CD4-positive, alpha-beta T cell treated with Interleukin-10 for 1 hour (primary cell): ENCODE measurements around the gene MYD88.
"Not testable (repeated sequence)": the region's sequence is repeated elsewhere in the genome, so short reads cannot be mapped to it uniquely, and the experiment has no call there.

Source experiments
- DNase-seq: peaks from one replicate; pipeline ENCODE4 v3.0.0-alpha.2; 2020

Gene MYD88

GRCh38 chr3:38147421-38147820 is 9.0 kb downstream of the MYD88 start:
- no peak for DNase-seq

GRCh38 chr3:38148311-38148882 is 9.9 kb downstream of the MYD88 start:
- DNase-seq, result no peak

- DNase-seq, result no peak
Observed at GRCh38 chr3:38149708-38150107, 11.2 kb downstream of the MYD88 start.

- no peak for DNase-seq
Observed at GRCh38 chr3:38150780-38151528, 12.5 kb downstream of the MYD88 start.

- peak; percentile 51 for DNase-seq
Observed at GRCh38 chr3:38151667-38152265, 13.3 kb downstream of the MYD88 start.

- no peak for DNase-seq
Observed at GRCh38 chr3:38152609-38153008, 14.1 kb downstream of the MYD88 start.

GRCh38 chr3:38153221-38153620 is 14.8 kb downstream of the MYD88 start:
- no peak for DNase-seq

GRCh38 chr3:38154033-38154494 is 15.6 kb downstream of the MYD88 start:
- DNase-seq, result no peak

GRCh38 chr3:38154625-38155255 is 16.3 kb downstream of the MYD88 start:
- DNase-seq, result no peak

GRCh38 chr3:38155825-38156224 is 17.4 kb downstream of the MYD88 start:
- DNase-seq, result no peak

GRCh38 chr3:38157117-38157516 is 18.7 kb downstream of the MYD88 start:
- DNase-seq, result no peak

- DNase-seq, result no peak
Observed at GRCh38 chr3:38157595-38157994, 19.1 kb downstream of the MYD88 start.

GRCh38 chr3:38158472-38158871 is 20.0 kb downstream of the MYD88 start:
- no peak for DNase-seq

- not testable (repeated sequence) for DNase-seq
Observed at GRCh38 chr3:38160704-38161103, 22.2 kb downstream of the MYD88 start.

GRCh38 chr3:38163117-38163840 is 24.8 kb downstream of the MYD88 start:
- peak; percentile 40 for DNase-seq

- no peak for DNase-seq
Observed at GRCh38 chr3:38163841-38164642, 25.6 kb downstream of the MYD88 start.

- no peak for DNase-seq
Observed at GRCh38 chr3:38164643-38164951, 26.1 kb downstream of the MYD88 start.

GRCh38 chr3:38164952-38165721 is 26.7 kb downstream of the MYD88 start, which contains the start of gene OXSR1:
Gene OXSR1, plus strand, starts transcription at chr3:38165537. Its CDS starts 340 bp downstream, at chr3:38165877.
- peak; percentile 98 for DNase-seq

GRCh38 chr3:38165722-38166387 is 27.4 kb downstream of the MYD88 start:
- DNase-seq, result no peak

GRCh38 chr3:38167591-38167990 is 29.1 kb downstream of the MYD88 start:
- no peak for DNase-seq
